Stimulated activated CD4-positive, alpha-beta T cell treated with anti-CD3 and anti-CD28 coated beads, Interleukin-4, amount 100 ng/mL, for 24 hours (primary cell): Measurements from ENCODE around the gene CCDC91.

ENCODE experiments used
- DNase-seq: peaks from one replicate; pipeline ENCODE4 v3.0.0-alpha.2; 2020

Gene CCDC91

DNA sequence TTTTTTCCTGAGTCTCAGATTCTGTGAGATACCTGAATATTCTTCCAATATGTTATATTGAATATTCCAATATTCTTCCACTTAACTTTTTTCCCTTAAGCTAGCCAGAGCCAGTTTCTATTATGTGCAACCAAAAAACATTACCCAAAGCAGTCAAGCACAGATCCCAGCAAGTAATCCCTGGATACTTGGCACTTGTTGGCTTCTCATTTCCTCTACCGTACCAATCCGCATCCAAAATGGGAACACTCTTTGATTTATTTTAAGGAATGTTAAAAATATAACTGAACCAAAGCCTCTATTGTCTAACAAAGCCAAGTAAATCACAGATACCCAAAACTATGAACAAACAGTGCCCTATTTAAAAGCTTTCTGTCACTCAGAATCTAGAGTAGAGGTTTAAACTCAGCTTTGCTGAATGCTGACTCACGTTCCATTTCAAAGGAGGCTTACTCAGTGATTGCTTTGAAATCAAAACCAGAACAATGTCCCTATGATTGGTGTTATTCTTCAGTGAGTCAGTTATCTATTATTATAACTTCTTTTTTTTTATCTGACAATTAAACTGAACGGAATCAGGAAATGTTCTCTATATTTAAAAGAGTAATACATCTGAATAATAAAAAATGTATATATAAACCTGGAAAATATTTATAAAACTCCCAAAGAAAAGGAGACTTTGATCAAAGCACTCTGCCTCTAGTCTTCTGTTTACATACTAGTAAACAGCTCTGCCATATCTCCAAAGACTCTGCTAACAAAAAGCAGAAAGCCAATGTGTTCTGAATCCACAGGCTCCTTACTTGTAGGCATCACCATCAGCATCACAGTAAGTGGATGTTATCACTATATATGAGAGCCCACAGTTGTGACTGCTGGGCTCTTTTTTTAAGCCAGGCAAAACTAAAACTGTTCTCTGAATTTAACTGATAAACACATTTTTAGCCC lies 360.8 kb downstream of the CCDC91 start:
- DNase-seq = no peak

- no peak for DNase-seq
Measured at GRCh38 chr12:28552251-28552970, 362.2 kb downstream of the CCDC91 start.

GRCh38 chr12:28555748-28556147 lies 365.5 kb downstream of the CCDC91 start:
- no peak for DNase-seq

DNA sequence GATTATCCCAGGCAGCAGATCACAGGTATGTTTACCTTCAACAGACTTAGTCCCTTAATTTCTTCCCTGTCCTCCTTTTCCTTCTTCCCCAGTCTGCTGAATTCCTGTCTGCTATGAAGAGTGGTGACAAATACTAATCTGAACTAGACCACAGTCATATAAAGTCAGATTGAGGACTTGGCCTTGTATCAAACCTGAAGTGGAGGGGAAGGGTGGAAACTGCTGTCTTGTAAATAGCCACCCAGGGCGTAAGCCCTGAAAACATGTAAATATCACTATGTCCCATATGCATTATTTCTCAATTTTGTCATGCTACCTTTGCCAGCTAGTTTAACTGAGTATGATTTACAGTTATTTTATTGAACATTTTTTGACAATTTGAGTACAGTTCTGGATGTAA lies 368.0 kb downstream of the CCDC91 start:
- no peak for DNase-seq

- DNase-seq = no peak
Measured at GRCh38 chr12:28563286-28563685, 373.0 kb downstream of the CCDC91 start.

GRCh38 chr12:28563936-28564335 lies 373.7 kb downstream of the CCDC91 start:
- DNase-seq = no peak

DNA sequence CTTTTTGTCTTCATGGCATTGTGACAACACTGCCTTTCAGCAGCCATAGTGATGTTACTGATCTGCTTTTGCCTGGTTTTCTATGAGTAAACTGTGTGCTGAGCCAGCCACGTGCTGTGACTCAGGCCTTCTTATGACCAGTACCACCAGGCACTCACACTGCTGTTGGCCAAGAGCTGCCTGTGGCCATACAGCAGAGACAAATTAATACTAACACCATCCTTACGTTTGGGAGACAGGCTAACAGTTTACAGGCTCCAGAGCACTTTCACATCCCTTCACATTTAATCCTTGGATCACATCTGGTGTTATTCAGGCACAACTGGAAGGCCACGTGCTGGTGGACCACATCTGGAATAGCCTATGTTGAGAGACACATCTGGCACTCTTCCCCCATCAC lies 377.9 kb downstream of the CCDC91 start:
- no peak for DNase-seq

DNA sequence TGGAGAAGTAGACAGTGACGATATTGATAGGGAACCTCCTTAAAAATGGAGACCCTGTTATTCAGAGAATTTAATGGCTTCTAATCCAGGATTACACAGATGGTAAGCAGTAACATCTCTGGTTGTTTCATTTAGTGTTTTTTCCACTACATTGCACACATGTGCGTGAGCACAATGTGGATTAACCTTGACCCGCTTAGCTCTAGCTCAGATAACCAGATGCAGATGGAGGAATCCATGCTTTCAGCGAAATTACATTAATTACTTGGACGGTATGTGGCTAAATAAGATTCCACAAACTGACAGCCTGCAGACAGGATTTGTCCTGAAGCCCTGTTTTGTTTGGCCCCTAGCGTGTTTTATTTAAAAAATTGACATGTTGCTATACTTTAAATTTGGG lies 378.4 kb downstream of the CCDC91 start:
- DNase-seq = no peak

DNA sequence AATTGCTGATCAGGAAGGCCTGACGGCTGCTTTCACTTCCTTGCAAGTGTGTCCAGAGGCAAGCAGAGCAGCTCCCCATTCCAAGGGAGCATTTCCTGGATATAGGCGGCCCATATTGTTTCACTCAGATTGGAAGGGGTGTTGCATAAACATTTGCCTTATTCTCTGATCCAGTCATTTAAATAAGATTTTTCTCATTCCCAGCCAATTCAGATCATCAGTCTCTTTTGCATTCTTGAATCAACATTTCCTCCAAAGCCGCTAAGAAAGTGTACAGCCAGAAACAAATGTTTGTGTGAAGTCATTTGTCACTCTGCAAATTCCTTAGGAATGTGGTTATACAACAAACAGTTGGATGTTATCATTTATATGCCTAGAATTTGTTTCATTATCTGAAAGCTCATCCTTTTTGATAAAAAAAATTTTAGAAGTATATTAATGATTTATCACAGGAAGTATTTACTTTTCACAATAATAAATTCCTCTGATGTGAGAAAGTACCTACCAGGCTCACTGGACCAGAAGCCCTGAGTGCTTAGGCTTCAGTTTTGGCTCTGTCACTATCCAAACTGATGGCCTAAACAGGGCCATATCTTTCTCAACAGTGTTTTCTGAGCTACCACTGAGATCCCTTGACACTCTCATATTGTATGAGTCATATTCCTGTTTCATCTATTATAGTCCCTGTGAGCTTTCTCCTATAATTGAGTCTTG lies 379.6 kb downstream of the CCDC91 start:
- no peak for DNase-seq

DNA sequence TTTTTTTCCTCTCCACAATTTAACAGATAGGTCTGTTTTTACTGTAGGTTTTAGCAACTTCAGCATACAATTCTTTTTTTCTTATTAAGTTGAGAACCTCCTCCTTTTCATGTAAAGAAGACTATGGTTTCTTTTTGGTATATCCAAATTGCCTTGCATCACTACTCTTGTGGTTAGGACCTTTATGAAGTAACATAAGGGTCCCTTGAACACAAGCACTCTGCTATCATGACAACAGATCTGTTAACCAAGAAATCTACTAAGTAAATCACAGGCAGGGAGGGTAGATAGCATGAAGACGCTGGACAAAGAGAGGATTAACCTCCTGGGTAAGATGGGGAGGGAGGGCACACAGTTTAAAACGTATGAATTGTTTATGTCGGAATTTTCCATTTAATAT lies 380.6 kb downstream of the CCDC91 start:
- DNase-seq = no peak

DNA sequence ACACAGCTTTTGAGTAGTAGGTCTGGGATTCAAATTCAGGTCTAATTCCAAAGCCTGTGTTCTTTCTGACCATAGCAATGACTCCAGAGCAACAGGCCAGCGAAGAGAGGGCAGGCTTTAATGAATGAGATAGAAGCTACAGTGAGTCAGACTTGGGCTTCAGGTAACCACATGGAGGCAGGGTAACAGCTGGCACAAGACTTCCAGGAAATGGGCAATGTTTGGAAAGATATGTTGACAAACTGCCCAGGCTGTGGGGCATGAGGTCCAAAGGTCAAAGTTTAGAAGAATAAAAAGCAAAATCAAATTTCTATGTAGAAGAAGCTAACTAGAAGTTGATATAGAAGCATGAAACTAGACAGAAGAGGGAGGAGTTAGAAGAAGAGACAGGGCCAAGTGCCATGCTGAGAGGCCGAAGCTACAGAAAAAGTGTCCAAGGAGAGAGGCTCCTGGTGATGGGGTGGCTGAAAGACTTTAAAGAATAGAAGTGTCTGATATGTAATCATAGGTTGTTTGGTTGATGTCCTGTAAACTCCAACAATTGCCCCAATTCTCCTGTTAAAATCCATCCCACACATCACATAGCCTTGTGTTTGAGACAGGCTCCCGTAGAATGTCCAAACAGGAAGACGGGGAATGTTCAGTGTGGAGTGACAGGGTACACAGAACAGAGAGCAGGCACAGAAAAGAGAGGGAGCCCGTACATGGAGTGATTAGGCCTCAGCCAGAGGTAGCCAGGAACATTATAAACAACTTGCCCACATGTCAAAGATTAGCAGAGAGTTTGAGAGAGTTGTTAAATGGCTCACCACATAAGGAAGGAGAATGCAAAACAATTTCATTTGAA lies 384.7 kb downstream of the CCDC91 start:
- DNase-seq = no peak

DNA sequence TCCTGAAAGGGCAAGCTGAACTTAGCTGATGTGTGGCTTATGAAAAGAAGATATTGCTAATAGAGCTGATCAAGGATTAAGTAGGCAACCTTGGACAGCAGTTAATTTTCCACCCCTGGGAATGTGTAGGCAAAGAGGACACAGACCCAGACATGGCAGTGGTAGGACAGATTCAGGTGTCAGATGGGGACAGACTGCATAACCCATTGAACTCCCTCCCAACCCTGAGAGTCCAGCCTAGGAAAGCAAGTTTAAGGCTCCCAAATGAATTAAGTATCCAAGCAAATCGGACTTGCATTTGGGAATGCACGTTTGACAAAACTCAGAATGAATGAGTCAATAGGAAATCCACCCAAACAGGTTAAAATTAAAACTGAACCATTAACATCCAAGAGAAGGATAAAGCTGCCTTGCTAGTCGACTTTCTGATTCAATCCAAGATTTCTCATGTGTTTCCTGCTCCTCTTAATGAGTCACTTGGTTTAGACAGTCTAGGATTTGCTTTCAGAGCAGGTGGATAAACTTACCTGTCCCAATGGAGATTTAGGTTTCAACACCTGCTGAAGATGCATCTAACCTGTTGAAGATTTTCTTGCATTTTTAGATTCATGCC lies 385.4 kb downstream of the CCDC91 start:
- no peak for DNase-seq

DNA sequence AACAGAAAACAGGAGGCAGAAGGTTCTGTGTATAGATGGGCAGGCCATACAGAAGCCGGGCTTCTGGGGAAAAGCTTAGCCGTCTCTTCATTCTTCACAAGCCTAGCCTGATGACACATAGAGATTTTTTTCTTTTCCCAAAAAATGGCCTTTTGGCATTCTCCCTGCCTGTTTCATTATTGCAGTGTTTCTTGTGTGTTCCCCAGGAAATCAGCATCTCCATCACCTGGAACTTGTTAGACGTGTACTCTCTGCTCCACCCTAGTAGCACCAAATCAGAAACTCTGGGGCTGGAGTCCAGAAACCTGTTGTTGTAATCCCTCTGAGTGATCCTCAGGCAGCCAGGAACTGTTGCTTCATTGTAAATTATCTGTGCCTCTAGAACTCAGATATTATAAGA lies 388.1 kb downstream of the CCDC91 start:
- DNase-seq = no peak

DNA sequence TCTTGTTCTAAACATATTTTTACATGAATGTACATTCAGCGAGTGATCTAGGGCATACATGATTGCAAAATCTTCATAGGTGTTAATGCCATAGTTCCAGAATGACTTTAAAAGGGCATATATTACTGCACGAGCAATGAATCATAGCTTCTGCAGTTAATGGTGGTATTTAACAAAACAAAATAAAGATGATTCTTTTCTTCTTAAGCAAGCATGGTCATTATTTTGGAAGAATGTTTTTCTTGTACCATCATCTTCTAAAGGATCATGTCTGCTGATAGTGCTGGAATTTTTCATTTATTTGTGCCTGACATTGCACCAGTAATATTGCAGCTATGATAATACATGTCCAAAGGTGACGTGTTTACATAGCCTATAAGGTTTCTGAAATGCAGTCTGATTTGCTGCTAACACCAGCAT lies 388.6 kb downstream of the CCDC91 start:
- no peak for DNase-seq

GRCh38 chr12:28582672-28583376 lies 392.6 kb downstream of the CCDC91 start:
- no peak for DNase-seq

GRCh38 chr12:28583701-28584261 lies 393.5 kb downstream of the CCDC91 start:
- DNase-seq = no peak

DNA sequence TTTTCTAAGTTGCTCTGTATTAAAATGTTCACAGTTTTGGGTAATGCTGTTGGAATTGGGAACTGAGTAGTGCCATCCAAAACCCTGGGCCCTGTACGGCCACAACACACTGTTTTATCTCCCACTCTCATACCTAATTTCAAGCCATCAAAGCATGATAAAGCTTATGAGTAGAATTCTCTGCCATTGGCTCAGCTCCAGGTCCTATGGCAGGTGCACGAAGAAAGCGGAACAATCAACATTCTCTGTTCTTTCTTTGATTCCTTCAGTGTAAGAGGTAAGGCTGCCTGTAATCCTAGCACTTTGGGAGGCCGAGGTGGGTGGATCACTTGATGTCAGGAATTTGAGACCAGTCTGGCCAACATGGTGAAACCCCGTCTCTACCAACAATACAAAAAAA lies 394.9 kb downstream of the CCDC91 start:
- no peak for DNase-seq

GRCh38 chr12:28586481-28586880 lies 396.2 kb downstream of the CCDC91 start:
- no peak for DNase-seq

DNA sequence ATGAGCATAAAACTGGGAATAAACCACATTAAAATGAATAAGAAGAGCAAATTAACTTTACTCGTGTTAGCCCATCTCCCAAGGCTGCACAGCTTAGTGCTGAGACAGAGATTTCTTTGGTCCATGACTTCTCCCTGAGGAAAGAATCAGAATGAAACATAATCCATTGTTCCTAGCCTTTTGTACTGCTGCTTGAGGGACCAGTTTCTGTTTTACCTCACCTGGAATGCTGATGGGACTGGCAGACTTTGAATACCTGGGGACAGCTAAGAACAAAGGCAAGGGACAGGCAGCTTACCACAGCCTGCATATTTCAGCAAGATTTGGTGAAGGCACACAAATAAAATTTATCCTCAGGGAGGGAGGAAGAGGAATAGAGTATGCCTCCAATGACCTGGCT lies 401.6 kb downstream of the CCDC91 start:
- DNase-seq = no peak
